ENCODE results near the gene SMG1. TPM values are rescaled to one million over a fixed set of nuclear protein-coding genes. Genes with fewer than 3 reads are reported as not detected.

Gene SMG1
- total and polyA plus RNA-seq, 2 of the 13 experiments (the other 11 are each of a cell fraction or from before 2014, with no cell fraction given): 48.7 to 53.7 TPM

GRCh38 chr16:18801145-18801972, 124.8 kb downstream of the SMG1 start, which contains the start of gene ARL6IP1 (continued):
- TF ChIP-seq SOX5 (CRISPR knock-in tag; IDR thresholded peaks at IDR 0.05; ENCODE audit: borderline replicate concordance): peak; percentile 83
- peak; percentile 100 for TF ChIP-seq DR1 (CRISPR knock-in tag; IDR thresholded peaks at IDR 0.05)
- TF ChIP-seq ZSCAN30 (CRISPR knock-in tag; IDR thresholded peaks at IDR 0.05): peak; percentile 97; the same call in 1 of the 2 replicates
- TF ChIP-seq HDAC6 (IDR thresholded peaks at IDR 0.05; ENCODE audit: low read depth, low read length): no peak
- no peak; the same call in none of the 2 replicates for TF ChIP-seq STAT6 (CRISPR knock-in tag; IDR thresholded peaks at IDR 0.05; ENCODE audit: borderline replicate concordance)
- TF ChIP-seq NRL (CRISPR knock-in tag; IDR thresholded peaks at IDR 0.05; ENCODE audit: borderline replicate concordance): peak; percentile 99
- TF ChIP-seq ZNF616 (CRISPR knock-in tag; IDR thresholded peaks at IDR 0.05; ENCODE audit: low read depth): 0 out of 2 replicates have a peak, but pooled peaks have one; percentile 66
- peak; percentile 94 for TF ChIP-seq HNRNPUL1 (IDR thresholded peaks at IDR 0.05; ENCODE audit: low read depth, low read length)
- TF ChIP-seq ZNF260 (CRISPR knock-in tag; IDR thresholded peaks at IDR 0.05; ENCODE audit: borderline replicate concordance, low read depth): peak; percentile 94; the same call in 1 of the 2 replicates
- peak; percentile 38; the same call in 1 of the 2 replicates for TF ChIP-seq ZKSCAN5 (CRISPR knock-in tag; IDR thresholded peaks at IDR 0.05)
- TF ChIP-seq GFI1 (CRISPR knock-in tag; IDR thresholded peaks at IDR 0.05; ENCODE audit: borderline replicate concordance): peak; percentile 91
- TF ChIP-seq ZNF382 (CRISPR knock-in tag; IDR thresholded peaks at IDR 0.05; ENCODE audit: borderline replicate concordance): no peak
- TF ChIP-seq ZNF280D (CRISPR knock-in tag; IDR thresholded peaks at IDR 0.05): peak; percentile 94; the same call in 1 of the 2 replicates
- peak; percentile 90 for TF ChIP-seq HINFP (CRISPR knock-in tag; IDR thresholded peaks at IDR 0.05; ENCODE audit: low read depth)
- TF ChIP-seq HMGXB4 (CRISPR knock-in tag; IDR thresholded peaks at IDR 0.05; ENCODE audit: borderline replicate concordance in 1 of 2, low read depth in 1 of 2): peak; percentile 100
- no peak for TF ChIP-seq EZH2 (conservative IDR thresholded peaks at IDR 0.05; ENCODE audit: low read depth, low read length)
- TF ChIP-seq BHLHE40 (IDR thresholded peaks at IDR 0.05; ENCODE audit: low read length): peak; percentile 58; the same call in 1 of the 2 replicates
- TF ChIP-seq NCOA2 (CRISPR knock-in tag; IDR thresholded peaks at IDR 0.05): peak; percentile 83
- peak; percentile 97 for TF ChIP-seq NFE2L1 (CRISPR knock-in tag; IDR thresholded peaks at IDR 0.05; ENCODE audit: borderline replicate concordance)
